A549 (cell line): ENCODE data around the gene NAP1L4. TPM values are rescaled to one million over a fixed set of nuclear protein-coding genes. Genes with fewer than 3 reads are reported as not detected.

Experiments
- ATAC-seq, 2 experiments: fragments of 200-7000 bp in 1 of 2; fragments of >200 bp in 1 of 2; cut with Nextera tagmentation in 1 of 2; cut with Tn5 transposase in 1 of 2; 3 replicates each; pipeline versions ENCODE4 v1.8.0 to v1.9.1; 2018 to 2020; ENCODE audit warnings: mild to moderate bottlenecking in 1 of 2, moderate library complexity in 1 of 2
- CTCF ChIA-PET: fragments of 300-600 bp; sonication (Branson Sonifier 250); formaldehyde crosslinking; extraction: SDS; loops from one replicate; lab custom pipeline; 2021; ENCODE audit warnings: antibody characterized with exemption, inconsistent platforms; lab: Yijun Ruan, JAX
- POLR2A ChIA-PET: fragments of 350-600 bp; formaldehyde crosslinking; extraction: SDS; loops from one replicate; lab custom pipeline; 2021; ENCODE audit warnings: antibody characterized with exemption, inconsistent platforms; lab: Yijun Ruan, JAX
- DNase-seq, 2 experiments: peaks; one replicate each; pipeline versions ENCODE4 v3.0.0 to v3.0.0-alpha.2; 2011 to 2016; ENCODE audit warnings: low read depth in 1 of 2, low spot score in 1 of 2
- FAIRE-seq: peaks from 2 replicates; lab custom pipeline; 2011; peaks lifted over from hg19 to GRCh38; lab: Jason Lieb, UNC
- H3K27ac ChIP-seq, 2 experiments: fragments of >200 bp; sonication (Bioruptor Twin); formaldehyde crosslinking; 3 replicates each; pipeline ENCODE4 v1.5.1; 2016 to 2017
- H3K4me1 ChIP-seq: fragments of >200 bp; sonication (Bioruptor Twin); formaldehyde crosslinking; 3 replicates; pipeline ENCODE4 v1.6.1; 2016
- H3K4me2 ChIP-seq: fragments of >200 bp; sonication (Bioruptor Twin); formaldehyde crosslinking; 3 replicates; pipeline ENCODE4 v1.6.1; 2016
- H3K4me3 ChIP-seq: fragments of >200 bp; sonication (Bioruptor Twin); formaldehyde crosslinking; 3 replicates; pipeline ENCODE4 v1.5.1; 2016
- H3K9me3 ChIP-seq: fragments of >200 bp; sonication (Bioruptor Twin); formaldehyde crosslinking; 3 replicates; pipeline ENCODE4 v1.6.1; 2016
- ATOH8 ChIP-seq: fragments of 250-450 bp; sonication (Bioruptor Pico); IDR thresholded peaks from 2 replicates; pipeline ENCODE4 v1.5.0; 2020; ENCODE audit warnings: low read depth, mild to moderate bottlenecking, moderate library complexity
- BHLHE40 ChIP-seq: IDR thresholded peaks from 2 replicates; pipeline ENCODE4 v1.6.1; 2012; ENCODE audit warnings: low read depth, low read length, inconsistent platforms
- CBX2 ChIP-seq: fragments of 200-600 bp; sonication (generic); IDR thresholded peaks from 2 replicates; pipeline ENCODE4 v1.6.1; 2016; ENCODE audit warnings: low read depth, mild to moderate bottlenecking, borderline replicate concordance
- CBX8 ChIP-seq: fragments of 200-600 bp; sonication (generic); IDR thresholded peaks from 2 replicates; pipeline ENCODE4 v1.6.1; 2016
- CEBPB ChIP-seq, 2 experiments: fragments of >200 bp in 1 of 2; sonication (Bioruptor Twin) in 1 of 2; formaldehyde crosslinking in 1 of 2; IDR thresholded peaks; 2 replicates each; pipeline ENCODE4 v1.6.1; 2012 to 2016
- EHMT2 ChIP-seq: fragments of 200-600 bp; sonication (generic); IDR thresholded peaks from 2 replicates; pipeline ENCODE4 v1.6.1; 2016; ENCODE audit warnings: antibody characterized with exemption, low read depth, mild to moderate bottlenecking, moderate library complexity
- EP300 ChIP-seq, 2 experiments: fragments of >200 bp; sonication (Bioruptor Twin); formaldehyde crosslinking; IDR thresholded peaks; 2 replicates in 1 of 2; 3 replicates in 1 of 2; pipeline ENCODE4 v1.6.1; 2016 to 2017
- FOSL2 ChIP-seq, 2 experiments: fragments of 450-650 bp in 1 of 2; fragments of >200 bp in 1 of 2; sonication (Bioruptor Twin) in 1 of 2; formaldehyde crosslinking; IDR thresholded peaks; 2 replicates each; pipeline versions ENCODE4 v1.5.0 to v1.6.1; 2016 to 2020; ENCODE audit warnings: mild to moderate bottlenecking in 1 of 2, moderate library complexity in 1 of 2
- HDAC2 ChIP-seq: fragments of 200-600 bp; sonication (generic); IDR thresholded peaks from 2 replicates; pipeline ENCODE4 v1.6.1; 2016
- HEYL ChIP-seq: fragments of 250-450 bp; sonication (Bioruptor Pico); IDR thresholded peaks from 2 replicates; pipeline ENCODE4 v1.8.0; 2021; ENCODE audit warnings: mild to moderate bottlenecking, moderate library complexity
- JUN ChIP-seq, 2 experiments: fragments of >200 bp; sonication (Bioruptor Twin); formaldehyde crosslinking; IDR thresholded peaks; 2 replicates in 1 of 2; 3 replicates in 1 of 2; pipeline ENCODE4 v1.6.1; 2016 to 2017
- KDM5A ChIP-seq: fragments of 200-600 bp; sonication (generic); IDR thresholded peaks from 2 replicates; pipeline ENCODE4 v1.6.1; 2016; ENCODE audit warnings: antibody characterized with exemption, mild to moderate bottlenecking
- MAFK ChIP-seq: fragments of 450-650 bp; IDR thresholded peaks from 2 replicates; pipeline ENCODE4 v1.6.1; 2014; ENCODE audit not compliant: partially characterized antibody
- MAZ ChIP-seq: fragments of 150-350 bp; IDR thresholded peaks from 2 replicates; pipeline ENCODE4 v1.6.1; 2014; ENCODE audit warnings: antibody characterized with exemption, low read depth, low read length, borderline replicate concordance
- MYC ChIP-seq: IDR thresholded peaks from 2 replicates; pipeline ENCODE4 v1.6.1; 2012; ENCODE audit warnings: mild to moderate bottlenecking, inconsistent platforms, low read length, improper control_type of control experiment, borderline replicate concordance
- NFE2L2 ChIP-seq: fragments of 150-350 bp; conservative IDR thresholded peaks from 2 replicates; pipeline ENCODE4 v1.6.1; 2014; ENCODE audit warnings: low read length
- NR3C1 ChIP-seq: fragments of >200 bp; sonication (Bioruptor Twin); formaldehyde crosslinking; IDR thresholded peaks from 3 replicates; pipeline ENCODE4 v1.6.1; 2017
- POLR2AphosphoS2 ChIP-seq: conservative IDR thresholded peaks from 2 replicates; pipeline ENCODE4 v1.6.1; 2012; ENCODE audit warnings: low read length, improper control_type of control experiment, inconsistent platforms
- RAD21 ChIP-seq, 2 experiments: fragments of >200 bp in 1 of 2; sonication (Bioruptor Twin) in 1 of 2; formaldehyde crosslinking in 1 of 2; IDR thresholded peaks in 1 of 2; conservative IDR thresholded peaks in 1 of 2; 2 replicates in 1 of 2; 3 replicates in 1 of 2; pipeline ENCODE4 v1.6.1; 2012 to 2018; ENCODE audit warnings: inconsistent platforms in 1 of 2
- RARB ChIP-seq: fragments of 250-450 bp; sonication (Bioruptor Pico); IDR thresholded peaks from 2 replicates; pipeline ENCODE4 v1.8.0; 2021; ENCODE audit warnings: mild to moderate bottlenecking, moderate library complexity
- RCOR1 ChIP-seq: fragments of 150-350 bp; IDR thresholded peaks from 2 replicates; pipeline ENCODE4 v1.6.1; 2014; ENCODE audit warnings: antibody characterized with exemption, low read length, low read depth
- RFX5 ChIP-seq: fragments of 450-650 bp; IDR thresholded peaks from 2 replicates; pipeline ENCODE4 v1.7.1; 2014; ENCODE audit warnings: antibody characterized with exemption, mild to moderate bottlenecking, moderate library complexity
- SREBF2 ChIP-seq: fragments of 450-650 bp; IDR thresholded peaks from 2 replicates; pipeline ENCODE4 v1.6.1; 2014; ENCODE audit warnings: mild to moderate bottlenecking, moderate library complexity
- TFCP2L1 ChIP-seq: fragments of 250-450 bp; sonication (Bioruptor Pico); IDR thresholded peaks from 2 replicates; pipeline ENCODE4 v1.5.0; 2021; ENCODE audit warnings: mild to moderate bottlenecking
- ZC3H11A ChIP-seq: fragments of 450-650 bp; IDR thresholded peaks from 2 replicates; pipeline ENCODE4 v1.6.1; 2014; ENCODE audit warnings: antibody characterized with exemption, mild to moderate bottlenecking
- ZSCAN20 ChIP-seq: fragments of 250-450 bp; sonication (Bioruptor Pico); IDR thresholded peaks from 2 replicates; pipeline ENCODE4 v1.8.0; 2022; ENCODE audit warnings: mild to moderate bottlenecking, moderate library complexity
- WGBS: methylation state at CpG from one replicate; pipeline ENCODE4 v1.1.6; 2017; ENCODE audit errors: missing lambda C conversion rate; 5-methylcytosine and 5-hydroxymethylcytosine counted together
- polyA plus RNA-seq, 4 experiments: library from polyadenylated mRNA; depleted of rRNA in 3 of 4; stranded (reverse); fragments of >200 nt; fragmentation: RNase III in 1 of 4; extraction: RNeasy Plus Mini Kit Qiagen cat#74134 plus additional on column Dnase treatment in 1 of 4; gene quantifications; 2 replicates in 3 of 4; 3 replicates in 1 of 4; pipeline ENCODE4 v1.2.3, GENCODE V29; 2011 to 2017
- TF ChIP-seq, protein P1 (sequence below): fragments of 250-450 bp; sonication (Bioruptor Pico); IDR thresholded peaks from 2 replicates; pipeline ENCODE4 v1.5.0; 2021; ENCODE audit warnings: mild to moderate bottlenecking, moderate library complexity, borderline replicate concordance
- TF ChIP-seq, protein P2 (sequence below): IDR thresholded peaks from 2 replicates; pipeline ENCODE4 v1.6.1; 2012

The NAP1L4 gene
- polyA plus RNA-seq, 2 of the 4 experiments (the other 2 are of a cell fraction), result 132 to 148 TPM

DNA sequence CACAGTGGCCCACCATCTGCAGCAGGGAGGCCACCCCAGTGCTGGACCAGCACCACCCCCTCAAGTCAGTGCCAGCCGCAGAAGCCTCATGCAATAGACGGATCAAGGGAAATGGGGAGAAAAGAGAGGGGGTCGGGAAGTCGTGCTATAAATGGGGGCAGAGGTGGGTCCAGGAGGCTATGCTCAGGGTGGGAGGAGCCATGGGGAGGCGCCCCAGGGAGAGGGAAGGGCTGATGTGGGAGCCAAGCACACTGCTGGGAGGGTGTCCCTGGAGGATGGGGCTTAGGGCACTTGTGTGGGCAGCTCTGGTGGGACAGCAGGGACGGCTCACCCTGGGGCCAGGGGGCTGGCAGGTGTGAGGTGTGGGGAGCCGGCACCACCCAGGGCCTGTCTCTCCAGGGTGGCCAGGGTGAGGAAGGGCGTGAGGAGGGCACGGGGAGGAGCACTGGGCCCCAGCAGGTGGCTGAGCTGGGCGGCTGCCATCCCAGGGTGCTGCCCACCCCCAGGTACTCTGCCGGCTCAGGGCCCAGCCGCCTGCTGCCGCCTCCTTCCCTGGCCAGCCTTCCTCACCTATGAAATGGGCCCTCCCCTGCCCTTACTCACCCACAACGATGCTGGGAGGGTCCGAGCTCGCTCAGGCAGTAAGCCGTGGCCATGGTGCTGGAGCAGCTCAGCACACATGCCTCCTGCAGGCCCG lies 80.9 kb downstream of the NAP1L4 start:
- Histone ChIP-seq H3K27ac (peak overlapping the region; percentile 84 to 90; a peak in 5 of 6 replicates), H3K4me2 (peak overlapping the region; percentile 90; the same call in 2 of the 3 replicates), H3K4me1 (peaks cover 31% of the 10 kb centered on the region), H3K4me3 (no peak overlapping the region), H3K9me3 (no peaks in the 10 kb centered on the region)
- FAIRE-seq (no peak), ATAC-seq (no peak), DNase-seq (no peak)
- ChIA-PET CTCF (interaction anchor here (0.5 to 9.9 kb wide), 7 partner anchors 8 to 379 kb away, joined by 3 to 52 read pairs (median 5); partner anchors contain the start of gene PHLDA2), POLR2A (interaction anchor here (1.2 to 1.6 kb wide), 2 partner anchors 9 to 18 kb away, joined by 3 to 15 read pairs; partner anchors contain the start of gene PHLDA2)
- no peak for TF ChIP-seq JUN (IDR thresholded peaks at IDR 0.05)
- no peak for TF ChIP-seq CEBPB (IDR thresholded peaks at IDR 0.05)
- no peak for TF ChIP-seq FOSL2 (IDR thresholded peaks at IDR 0.05)
- TF ChIP-seq FOSL2 (CRISPR knock-in tag; IDR thresholded peaks at IDR 0.05), result no peak
- no peak for TF ChIP-seq BHLHE40
- TF ChIP-seq, protein P1, sequence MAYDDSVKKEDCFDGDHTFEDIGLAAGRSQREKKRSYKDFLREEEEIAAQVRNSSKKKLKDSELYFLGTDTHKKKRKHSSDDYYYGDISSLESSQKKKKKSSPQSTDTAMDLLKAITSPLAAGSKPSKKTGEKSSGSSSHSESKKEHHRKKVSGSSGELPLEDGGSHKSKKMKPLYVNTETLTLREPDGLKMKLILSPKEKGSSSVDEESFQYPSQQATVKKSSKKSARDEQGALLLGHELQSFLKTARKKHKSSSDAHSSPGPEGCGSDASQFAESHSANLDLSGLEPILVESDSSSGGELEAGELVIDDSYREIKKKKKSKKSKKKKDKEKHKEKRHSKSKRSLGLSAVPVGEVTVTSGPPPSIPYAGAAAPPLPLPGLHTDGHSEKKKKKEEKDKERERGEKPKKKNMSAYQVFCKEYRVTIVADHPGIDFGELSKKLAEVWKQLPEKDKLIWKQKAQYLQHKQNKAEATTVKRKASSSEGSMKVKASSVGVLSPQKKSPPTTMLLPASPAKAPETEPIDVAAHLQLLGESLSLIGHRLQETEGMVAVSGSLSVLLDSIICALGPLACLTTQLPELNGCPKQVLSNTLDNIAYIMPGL (CRISPR knock-in tag), result no peak
- TF ChIP-seq NFE2L2, result no peak
- TF ChIP-seq, protein P2, sequence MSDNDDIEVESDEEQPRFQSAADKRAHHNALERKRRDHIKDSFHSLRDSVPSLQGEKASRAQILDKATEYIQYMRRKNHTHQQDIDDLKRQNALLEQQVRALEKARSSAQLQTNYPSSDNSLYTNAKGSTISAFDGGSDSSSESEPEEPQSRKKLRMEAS, result no peak
- no peak for TF ChIP-seq CBX8
- no peak for TF ChIP-seq ATOH8 (CRISPR knock-in tag)
- no peak for TF ChIP-seq CBX2
- TF ChIP-seq KDM5A, result no peak
- TF ChIP-seq HDAC2, result no peak
- TF ChIP-seq EP300 (IDR thresholded peaks at IDR 0.05), result no peak
- no peak for TF ChIP-seq MAFK
- TF ChIP-seq TFCP2L1 (CRISPR knock-in tag), result no peak
- TF ChIP-seq RCOR1, result no peak
- no peak for TF ChIP-seq MAZ
- no peak for TF ChIP-seq NR3C1
- no peak for TF ChIP-seq POLR2AphosphoS2
- TF ChIP-seq ZSCAN20 (CRISPR knock-in tag), result no peak
- 87% methylated on average over 17 of the region's 18 CpGs for WGBS

- POLR2A ChIA-PET, result interaction anchor here (0.8 to 1.2 kb wide), 2 partner anchors 10 to 19 kb away, joined by 3 to 7 read pairs; partner anchors contain the start of gene PHLDA2
Measured at GRCh38 chr11:2910401-2910955, 81.7 kb downstream of the NAP1L4 start.

More at GRCh38 chr11:2910401-2910955, 81.7 kb downstream of the NAP1L4 start:
- Histone ChIP-seq H3K4me1 (peaks cover 31% of the 10 kb centered on the region), H3K4me2 (no peak overlapping the region), H3K9me3 (no peaks in the 10 kb centered on the region), H3K4me3 (no peak overlapping the region), H3K27ac (0 out of 6 replicates have a peak overlapping the region, but pooled peaks of 1 of the 2 experiments have one; percentile 90)
- no peak for DNase-seq
- WGBS, result 94% methylated on average over 12 of the region's 13 CpGs
- ATAC-seq, result no peak
- FAIRE-seq, result no peak
- CTCF ChIA-PET, result interaction anchor here (0.5 to 5.6 kb wide), 6 partner anchors 12 to 377 kb away, joined by 3 to 29 read pairs (median 4); partner anchors contain the start of gene PHLDA2
- TF ChIP-seq RFX5, result no peak
- TF ChIP-seq RAD21 (conservative IDR thresholded peaks at IDR 0.05 in 1 of 2, IDR thresholded peaks at IDR 0.05 in 1 of 2), result no peak
- no peak for TF ChIP-seq EHMT2
- TF ChIP-seq SREBF2, result no peak
- TF ChIP-seq ZC3H11A, result no peak
- TF ChIP-seq MYC, result no peak
- no peak for TF ChIP-seq RARB (CRISPR knock-in tag)
- TF ChIP-seq HEYL (CRISPR knock-in tag), result no peak
- TF ChIP-seq FOSL2 (IDR thresholded peaks at IDR 0.05), result no peak
- no peak for TF ChIP-seq FOSL2 (CRISPR knock-in tag; IDR thresholded peaks at IDR 0.05)
- TF ChIP-seq, protein P2, result no peak
- no peak for TF ChIP-seq KDM5A
